ENCODE measurements around the gene TANGO6.

DNA sequence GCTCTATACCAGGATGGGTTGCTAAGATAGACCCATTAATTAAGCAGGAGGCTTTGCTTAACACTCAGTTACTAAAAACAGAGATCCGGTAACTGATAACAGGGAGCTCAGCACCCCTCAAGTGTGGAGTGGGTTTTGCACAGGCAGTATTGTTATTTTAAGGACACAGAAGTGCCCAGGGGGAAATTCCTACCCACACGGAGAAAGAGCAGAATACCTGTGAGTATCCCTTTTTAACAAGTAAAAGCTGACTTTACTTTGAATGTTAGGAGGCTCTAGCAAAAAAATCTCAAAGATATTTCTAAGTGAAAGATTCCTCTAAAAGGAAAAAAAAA lies 229.3 kb downstream of the TANGO6 start:
- TF ChIP-seq, protein P1, sequence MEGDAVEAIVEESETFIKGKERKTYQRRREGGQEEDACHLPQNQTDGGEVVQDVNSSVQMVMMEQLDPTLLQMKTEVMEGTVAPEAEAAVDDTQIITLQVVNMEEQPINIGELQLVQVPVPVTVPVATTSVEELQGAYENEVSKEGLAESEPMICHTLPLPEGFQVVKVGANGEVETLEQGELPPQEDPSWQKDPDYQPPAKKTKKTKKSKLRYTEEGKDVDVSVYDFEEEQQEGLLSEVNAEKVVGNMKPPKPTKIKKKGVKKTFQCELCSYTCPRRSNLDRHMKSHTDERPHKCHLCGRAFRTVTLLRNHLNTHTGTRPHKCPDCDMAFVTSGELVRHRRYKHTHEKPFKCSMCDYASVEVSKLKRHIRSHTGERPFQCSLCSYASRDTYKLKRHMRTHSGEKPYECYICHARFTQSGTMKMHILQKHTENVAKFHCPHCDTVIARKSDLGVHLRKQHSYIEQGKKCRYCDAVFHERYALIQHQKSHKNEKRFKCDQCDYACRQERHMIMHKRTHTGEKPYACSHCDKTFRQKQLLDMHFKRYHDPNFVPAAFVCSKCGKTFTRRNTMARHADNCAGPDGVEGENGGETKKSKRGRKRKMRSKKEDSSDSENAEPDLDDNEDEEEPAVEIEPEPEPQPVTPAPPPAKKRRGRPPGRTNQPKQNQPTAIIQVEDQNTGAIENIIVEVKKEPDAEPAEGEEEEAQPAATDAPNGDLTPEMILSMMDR (IDR thresholded peaks at IDR 0.05; ENCODE audit: borderline replicate concordance, extremely low read depth, low read length, poor library complexity, severe bottlenecking), result no peak
- TF ChIP-seq EZH2 (IDR thresholded peaks at IDR 0.05; ENCODE audit: borderline replicate concordance, low read depth, low read length, severe bottlenecking), result no peak

Data from DND-41 (cell line).